ENCODE data around the gene ENPP5.

- TF ChIP-seq, protein P1, sequence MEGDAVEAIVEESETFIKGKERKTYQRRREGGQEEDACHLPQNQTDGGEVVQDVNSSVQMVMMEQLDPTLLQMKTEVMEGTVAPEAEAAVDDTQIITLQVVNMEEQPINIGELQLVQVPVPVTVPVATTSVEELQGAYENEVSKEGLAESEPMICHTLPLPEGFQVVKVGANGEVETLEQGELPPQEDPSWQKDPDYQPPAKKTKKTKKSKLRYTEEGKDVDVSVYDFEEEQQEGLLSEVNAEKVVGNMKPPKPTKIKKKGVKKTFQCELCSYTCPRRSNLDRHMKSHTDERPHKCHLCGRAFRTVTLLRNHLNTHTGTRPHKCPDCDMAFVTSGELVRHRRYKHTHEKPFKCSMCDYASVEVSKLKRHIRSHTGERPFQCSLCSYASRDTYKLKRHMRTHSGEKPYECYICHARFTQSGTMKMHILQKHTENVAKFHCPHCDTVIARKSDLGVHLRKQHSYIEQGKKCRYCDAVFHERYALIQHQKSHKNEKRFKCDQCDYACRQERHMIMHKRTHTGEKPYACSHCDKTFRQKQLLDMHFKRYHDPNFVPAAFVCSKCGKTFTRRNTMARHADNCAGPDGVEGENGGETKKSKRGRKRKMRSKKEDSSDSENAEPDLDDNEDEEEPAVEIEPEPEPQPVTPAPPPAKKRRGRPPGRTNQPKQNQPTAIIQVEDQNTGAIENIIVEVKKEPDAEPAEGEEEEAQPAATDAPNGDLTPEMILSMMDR (IDR thresholded peaks at IDR 0.05), result no peak
- TF ChIP-seq POLR2A (IDR thresholded peaks at IDR 0.05), result no peak
Measured at GRCh38 chr6:46130666-46131065, 40.1 kb downstream of the ENPP5 start.
